ENCODE results near the gene TKT. TPM values are rescaled to one million over a fixed set of nuclear protein-coding genes. Genes with fewer than 3 reads are reported as not detected.

Gene TKT
- total and polyA plus RNA-seq, 2 of the 13 experiments (the other 11 are each of a cell fraction or from before 2014, with no cell fraction given): 150 to 238 TPM

- peak; percentile 12; the same call in 1 of the 2 replicates for TF ChIP-seq NFAT5 (CRISPR knock-in tag; IDR thresholded peaks at IDR 0.05)
- TF ChIP-seq MAX (IDR thresholded peaks at IDR 0.05): 0 out of 2 replicates have a peak, but pooled peaks have one; percentile 7
- no peak for TF ChIP-seq ZSCAN21 (CRISPR knock-in tag; IDR thresholded peaks at IDR 0.05; ENCODE audit: borderline replicate concordance)
- no peak for TF ChIP-seq EZH2 (conservative IDR thresholded peaks at IDR 0.05; ENCODE audit: low read depth, low read length)
- peak; percentile 76 for TF ChIP-seq AGO2 (optimal IDR thresholded peaks at IDR 0.05; ENCODE audit: low read depth, low read length)
- TF ChIP-seq SYNCRIP (IDR thresholded peaks at IDR 0.05; ENCODE audit: insufficient read depth, low read depth, low read length): no peak
- TF ChIP-seq ZNF451 (CRISPR knock-in tag; IDR thresholded peaks at IDR 0.05): 0 out of 2 replicates have a peak, but pooled peaks have one; percentile 11
- peak; percentile 63; the same call in 1 of the 2 replicates for TF ChIP-seq HOXA9 (CRISPR knock-in tag; IDR thresholded peaks at IDR 0.05; ENCODE audit: borderline replicate concordance)
- TF ChIP-seq ZNF687 (CRISPR knock-in tag; IDR thresholded peaks at IDR 0.05): peak; percentile 30; the same call in 1 of the 2 replicates
- peak; percentile 16; the same call in 1 of the 2 replicates for TF ChIP-seq NR0B2 (CRISPR knock-in tag; IDR thresholded peaks at IDR 0.05)
- TF ChIP-seq ZMYM4 (CRISPR knock-in tag; IDR thresholded peaks at IDR 0.05): peak; percentile 7; the same call in 1 of the 2 replicates
- TF ChIP-seq SPEN (CRISPR knock-in tag; IDR thresholded peaks at IDR 0.05; ENCODE audit: low read depth): no peak
- 0 out of 2 replicates have a peak, but pooled peaks have one; percentile 33 for TF ChIP-seq BORCS8-MEF2B (CRISPR knock-in tag; IDR thresholded peaks at IDR 0.05)
- 0 out of 2 replicates have a peak, but pooled peaks have one; percentile 10 for TF ChIP-seq KMT2A (CRISPR knock-in tag; IDR thresholded peaks at IDR 0.05)
- TF ChIP-seq THAP11 (CRISPR knock-in tag; IDR thresholded peaks at IDR 0.05): peak; percentile 12; the same call in 1 of the 2 replicates
- 0 out of 2 replicates have a peak, but pooled peaks have one; percentile 39 for TF ChIP-seq ARID2 (CRISPR knock-in tag; IDR thresholded peaks at IDR 0.05; ENCODE audit: borderline replicate concordance)
These were observed 423 bp downstream of the TKT start (continued) for GRCh38 chr3:53255423-53255774.
